ENCODE measurements around the gene RPS6KA5.
A peak's percentile ranks its signal among the peaks of the same experiment; 100 is the strongest.

Gene RPS6KA5

GRCh38 chr14:91041450-91041849, 19.0 kb downstream of the RPS6KA5 start:
- Histone ChIP-seq H3K9ac (ENCODE audit: low read depth, low read length) (no peak overlapping the region), H3K79me2 (ENCODE audit: insufficient read depth, low read length) (no peaks in the 10 kb centered on the region; the same call in 1 of the 2 replicates), H3K36me3 (ENCODE audit: insufficient read depth, low read length) (no peaks in the 10 kb centered on the region), H3K9me3 (ENCODE audit: insufficient read depth, low read length, severe bottlenecking) (no peaks in the 10 kb centered on the region), H2AFZ (ENCODE audit: low read depth, low read length) (no peak overlapping the region), H3K27ac (ENCODE audit: low read length) (no peak overlapping the region), H3K4me1 (ENCODE audit: insufficient read depth, low read length) (no peaks in the 10 kb centered on the region), H3K4me3 (ENCODE audit: low read depth in 1 of 2, low read length in 2 of 2) (no peak overlapping the region), H3K27me3 (ENCODE audit: insufficient read depth, low read length, poor library complexity) (no peaks in the 10 kb centered on the region), H4K20me1 (ENCODE audit: insufficient read depth, low read length) (no peaks in the 10 kb centered on the region), H3K4me2 (ENCODE audit: insufficient read depth, low read length) (no peak overlapping the region)
- TF ChIP-seq CTCF (IDR thresholded peaks at IDR 0.05; ENCODE audit: borderline replicate concordance, extremely low read depth, low read length, poor library complexity, severe bottlenecking), result no peak
- TF ChIP-seq EZH2 (IDR thresholded peaks at IDR 0.05; ENCODE audit: borderline replicate concordance, low read depth, low read length, severe bottlenecking), result no peak
- ATAC-seq (ENCODE audit: insufficient read depth, low read depth) (peak; percentile 70), DNase-seq (no peak)

- H2AFZ ChIP-seq (ENCODE audit: low read depth, low read length), result no peak overlapping the region
Observed at GRCh38 chr14:91040545-91040944, 19.9 kb downstream of the RPS6KA5 start.

GRCh38 chr14:91038439-91038838, 22.0 kb downstream of the RPS6KA5 start:
- Histone ChIP-seq H2AFZ (ENCODE audit: low read depth, low read length) (no peak overlapping the region), H4K20me1 (ENCODE audit: insufficient read depth, low read length) (no peaks in the 10 kb centered on the region), H3K27me3 (ENCODE audit: insufficient read depth, low read length, poor library complexity) (no peaks in the 10 kb centered on the region), H3K27ac (ENCODE audit: low read length) (no peak overlapping the region), H3K79me2 (ENCODE audit: insufficient read depth, low read length) (no peaks in the 10 kb centered on the region), H3K4me1 (ENCODE audit: insufficient read depth, low read length) (peaks cover 19% of the 10 kb centered on the region), H3K9ac (ENCODE audit: low read depth, low read length) (no peak overlapping the region), H3K9me3 (ENCODE audit: insufficient read depth, low read length, severe bottlenecking) (no peaks in the 10 kb centered on the region), H3K4me2 (ENCODE audit: insufficient read depth, low read length) (no peak overlapping the region), H3K4me3 (ENCODE audit: low read depth in 1 of 2, low read length in 2 of 2) (no peak overlapping the region), H3K36me3 (ENCODE audit: insufficient read depth, low read length) (no peaks in the 10 kb centered on the region)
- DNase-seq, result no peak
- no peak for ATAC-seq (ENCODE audit: insufficient read depth, low read depth)
- TF ChIP-seq CTCF (IDR thresholded peaks at IDR 0.05; ENCODE audit: borderline replicate concordance, extremely low read depth, low read length, poor library complexity, severe bottlenecking) (no peak), EZH2 (IDR thresholded peaks at IDR 0.05; ENCODE audit: borderline replicate concordance, low read depth, low read length, severe bottlenecking) (no peak)

More at GRCh38 chr14:91040545-91040944, 19.9 kb downstream of the RPS6KA5 start:
- ATAC-seq (ENCODE audit: insufficient read depth, low read depth) (no peak), DNase-seq (no peak)
- Histone ChIP-seq H3K9ac (ENCODE audit: low read depth, low read length) (no peak overlapping the region), H3K4me3 (ENCODE audit: low read depth in 1 of 2, low read length in 2 of 2) (no peak overlapping the region), H3K79me2 (ENCODE audit: insufficient read depth, low read length) (no peaks in the 10 kb centered on the region), H3K36me3 (ENCODE audit: insufficient read depth, low read length) (no peaks in the 10 kb centered on the region), H3K27me3 (ENCODE audit: insufficient read depth, low read length, poor library complexity) (no peaks in the 10 kb centered on the region), H4K20me1 (ENCODE audit: insufficient read depth, low read length) (no peaks in the 10 kb centered on the region), H3K4me2 (ENCODE audit: insufficient read depth, low read length) (no peak overlapping the region), H3K9me3 (ENCODE audit: insufficient read depth, low read length, severe bottlenecking) (no peaks in the 10 kb centered on the region), H3K4me1 (ENCODE audit: insufficient read depth, low read length) (peaks cover 8% of the 10 kb centered on the region), H3K27ac (ENCODE audit: low read length) (no peak overlapping the region)
- TF ChIP-seq CTCF (IDR thresholded peaks at IDR 0.05; ENCODE audit: borderline replicate concordance, extremely low read depth, low read length, poor library complexity, severe bottlenecking) (no peak), EZH2 (IDR thresholded peaks at IDR 0.05; ENCODE audit: borderline replicate concordance, low read depth, low read length, severe bottlenecking) (no peak)
